HG03280 (cell line): ENCODE data around the gene ANKRD53.

Source experiments
- ATAC-seq: cut with Tn5 transposase; IDR thresholded peaks from one replicate; pipeline ENCODE4 v1.9.1; 2021; ENCODE audit warnings: mild to moderate bottlenecking, moderate library complexity; ENCODE audit not compliant: unreplicated experiment

The ANKRD53 gene

GRCh38 chr2:70964596-70965386 lies 13.6 kb upstream of the ANKRD53 start:
- peak; percentile 79 for ATAC-seq

DNA sequence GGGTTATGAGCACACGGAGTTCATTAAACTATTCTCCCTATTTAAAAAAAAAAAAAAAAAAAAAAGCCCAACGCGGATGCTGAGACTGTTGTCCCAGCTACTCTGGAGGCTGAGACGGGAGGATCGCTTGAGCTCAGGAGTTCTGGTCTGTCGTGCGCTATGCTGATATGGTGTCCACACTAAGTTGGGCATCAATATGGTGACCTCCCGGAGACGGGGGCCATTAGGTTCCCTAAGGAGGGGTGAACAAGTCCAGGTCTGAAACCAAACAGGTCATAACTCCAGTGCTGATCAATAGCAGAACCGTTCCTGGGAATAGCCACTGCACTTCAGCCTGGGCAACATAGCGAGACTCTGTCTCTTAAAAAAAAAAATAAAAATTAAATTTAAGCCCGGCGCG lies 12.9 kb upstream of the ANKRD53 start:
- ATAC-seq, result no peak

DNA sequence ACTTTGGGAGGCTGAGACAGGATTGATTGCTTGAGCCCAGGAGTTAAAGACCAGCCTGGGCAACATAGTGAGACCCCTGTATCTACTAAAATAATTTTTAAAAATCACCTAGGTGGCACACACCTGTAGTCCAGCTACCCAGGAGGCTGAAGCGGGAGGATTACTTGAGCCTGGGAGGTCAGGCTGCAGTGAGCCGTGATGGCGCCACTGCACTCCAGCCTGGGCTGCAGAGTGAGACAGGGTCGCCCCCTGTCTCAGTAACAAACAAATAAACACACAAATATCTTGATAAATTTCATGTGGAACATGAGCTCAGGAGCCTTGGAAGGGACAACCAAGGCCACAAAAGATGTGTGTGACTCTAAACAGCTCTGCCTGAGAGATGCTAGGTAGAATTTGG lies 11.7 kb upstream of the ANKRD53 start:
- ATAC-seq, result no peak

DNA sequence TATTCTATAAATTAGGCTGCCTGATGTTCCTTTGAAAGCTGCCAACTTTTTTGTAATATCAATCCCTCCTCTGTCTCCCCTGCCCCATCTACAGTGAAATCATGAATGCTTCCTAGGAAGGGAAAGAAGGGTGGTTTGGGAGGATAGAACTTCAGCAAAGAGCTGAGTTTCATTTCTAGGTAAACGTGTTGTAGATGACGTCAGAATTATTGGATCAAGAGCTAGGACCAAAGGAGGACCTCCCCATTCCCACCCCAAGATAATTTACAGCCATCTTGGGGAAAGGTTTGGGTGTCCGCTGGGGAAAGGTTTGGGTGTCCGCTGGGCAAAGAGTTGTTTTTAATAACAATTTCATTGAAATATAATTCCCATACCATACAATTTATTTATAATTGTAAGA lies 11.2 kb upstream of the ANKRD53 start:
- no peak for ATAC-seq

DNA sequence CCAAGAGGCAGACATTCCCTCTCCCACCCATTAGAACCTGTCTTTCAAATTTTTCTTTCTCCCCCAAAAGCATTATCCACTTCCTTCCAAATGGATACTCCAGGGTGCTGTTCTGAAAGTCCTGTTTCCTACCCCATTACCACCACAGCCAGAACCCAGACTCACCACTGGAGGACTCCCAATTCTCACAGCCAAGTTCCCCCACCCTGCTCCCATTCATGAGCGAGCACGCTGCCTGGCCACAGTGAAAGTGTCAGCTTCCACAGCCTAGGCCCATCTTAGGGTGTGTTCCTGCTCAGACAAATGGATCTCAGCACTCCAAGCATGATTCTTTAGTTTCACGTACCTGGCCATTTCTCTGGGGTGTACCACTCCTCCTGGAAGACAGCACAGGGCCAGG lies 3.8 kb upstream of the ANKRD53 start:
- ATAC-seq, result no peak

DNA sequence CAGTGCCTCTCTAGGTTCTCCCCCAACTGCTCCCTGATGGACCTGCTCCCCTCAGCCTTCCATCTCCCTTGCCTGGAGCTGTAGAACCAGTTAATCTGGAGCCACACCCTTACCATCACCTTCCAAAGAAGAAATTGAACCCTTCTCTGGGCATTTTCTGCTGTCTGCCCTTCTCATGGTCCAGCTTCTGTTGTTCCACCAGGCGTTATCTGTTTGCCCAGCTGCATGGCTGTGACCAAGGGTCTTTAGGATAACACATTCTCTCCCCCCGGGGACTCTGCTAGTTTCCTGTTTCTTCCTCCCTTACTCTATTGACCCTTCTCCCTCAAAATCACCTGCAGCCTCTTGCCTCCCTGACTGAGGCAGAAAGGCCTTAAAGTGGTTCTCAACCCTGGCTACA lies 3.2 kb upstream of the ANKRD53 start:
- no peak for ATAC-seq

GRCh38 chr2:70977605-70978205 lies 725 bp upstream of the ANKRD53 start:
- no peak for ATAC-seq

DNA sequence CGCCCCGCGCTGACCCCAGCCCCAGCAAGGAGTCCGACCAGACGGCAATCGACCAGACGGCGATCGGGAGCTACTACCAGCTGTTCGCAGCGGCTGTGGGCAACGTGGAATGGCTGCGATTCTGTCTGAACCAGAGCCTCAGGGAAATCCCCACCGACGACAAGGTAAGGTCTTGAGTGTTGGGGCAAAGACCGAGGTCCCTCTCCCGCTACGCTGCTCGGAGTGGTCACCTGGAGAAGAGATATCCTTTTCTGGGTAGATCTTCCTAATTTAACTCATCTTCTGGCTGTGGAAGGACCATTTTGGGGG lies 704 bp downstream of the ANKRD53 start:
- no peak for ATAC-seq

GRCh38 chr2:70979626-70980025 lies 1.2 kb downstream of the ANKRD53 start:
- no peak for ATAC-seq

DNA sequence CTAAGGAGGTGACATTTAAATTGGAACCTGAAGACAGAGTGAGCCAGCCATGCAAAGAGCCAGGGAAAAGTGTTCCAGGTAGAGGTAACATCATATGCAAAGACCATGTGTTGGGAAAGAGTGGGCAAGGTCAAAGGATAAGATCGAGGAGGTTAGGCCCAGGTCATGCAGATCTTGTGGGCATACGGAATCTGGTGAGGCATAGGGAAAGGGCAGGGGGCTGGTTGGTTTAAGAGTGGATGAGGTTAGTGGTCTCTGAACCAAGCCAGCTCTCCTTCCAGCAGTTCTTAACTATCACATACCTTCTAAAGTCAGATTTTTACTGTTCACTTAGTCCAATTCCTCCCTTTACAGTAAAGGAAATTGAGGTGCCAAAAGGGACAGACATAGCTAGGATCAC lies 3.0 kb downstream of the ANKRD53 start:
- no peak for ATAC-seq

DNA sequence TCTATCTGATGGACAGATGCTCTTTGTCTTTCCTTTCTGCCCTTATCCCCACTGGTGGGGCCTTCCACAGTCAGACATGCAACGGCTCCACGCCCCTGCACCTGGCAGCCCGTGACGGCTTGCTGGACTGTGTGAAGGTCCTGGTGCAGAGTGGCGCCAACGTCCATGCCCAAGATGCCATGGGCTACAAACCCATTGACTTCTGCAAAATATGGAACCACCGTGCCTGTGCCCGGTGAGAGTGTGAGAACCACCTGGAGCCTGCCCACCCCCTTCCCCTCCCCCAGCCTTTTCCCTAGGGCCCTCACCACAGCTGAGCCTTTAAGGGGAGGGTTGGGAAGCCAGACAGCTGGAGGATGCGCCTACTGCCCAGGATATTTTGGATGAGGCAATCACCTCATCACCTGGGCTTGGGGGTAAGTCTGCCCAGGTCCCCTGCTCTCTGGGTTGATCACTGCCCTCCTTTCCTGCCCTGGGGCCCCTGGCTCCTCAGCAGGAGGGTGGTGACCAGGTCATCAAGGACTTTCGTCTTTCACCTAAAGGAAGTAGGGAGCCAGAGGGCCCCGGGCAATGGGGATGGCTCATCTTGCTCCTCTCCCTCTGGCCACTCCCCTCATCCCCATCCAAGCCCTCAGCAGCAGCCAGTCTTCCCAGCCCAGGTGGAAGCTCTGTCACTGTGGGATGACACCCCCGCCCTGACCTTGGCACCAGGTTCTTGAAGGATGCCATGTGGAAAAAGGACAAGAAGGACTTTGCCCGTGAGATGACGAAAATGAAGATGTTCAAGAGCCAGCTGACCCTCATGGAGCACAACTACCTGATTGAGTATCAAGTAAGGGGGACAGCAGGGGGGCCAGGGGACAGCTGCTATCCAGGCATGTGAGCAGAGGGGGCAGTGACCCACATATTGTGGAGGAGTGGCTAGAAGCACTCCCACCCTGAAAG lies 3.7 kb downstream of the ANKRD53 start:
- no peak for ATAC-seq

DNA sequence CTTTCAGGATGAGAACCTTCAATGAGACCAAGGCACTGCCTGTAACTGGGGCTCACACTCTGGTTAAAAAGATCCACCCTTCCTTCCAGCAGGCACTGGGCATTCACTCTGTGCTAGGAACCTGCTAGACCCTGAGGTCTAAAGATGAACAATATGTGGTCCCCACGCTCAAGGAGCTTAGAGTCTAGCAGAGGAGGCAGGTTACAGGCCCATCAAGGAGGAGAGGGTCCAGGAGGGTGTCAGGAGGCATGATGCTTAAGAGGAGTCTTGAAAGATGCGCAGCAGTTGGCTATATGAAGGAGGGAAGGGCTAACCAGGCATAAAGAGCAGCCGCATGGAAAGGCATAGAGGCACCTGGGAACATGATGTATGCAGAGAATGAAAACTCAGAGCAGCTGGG lies 4.5 kb downstream of the ANKRD53 start:
- ATAC-seq, result no peak

GRCh38 chr2:70983506-70984227 lies 5.2 kb downstream of the ANKRD53 start:
- no peak for ATAC-seq

GRCh38 chr2:70984228-70984575 lies 5.8 kb downstream of the ANKRD53 start:
- ATAC-seq, result no peak

DNA sequence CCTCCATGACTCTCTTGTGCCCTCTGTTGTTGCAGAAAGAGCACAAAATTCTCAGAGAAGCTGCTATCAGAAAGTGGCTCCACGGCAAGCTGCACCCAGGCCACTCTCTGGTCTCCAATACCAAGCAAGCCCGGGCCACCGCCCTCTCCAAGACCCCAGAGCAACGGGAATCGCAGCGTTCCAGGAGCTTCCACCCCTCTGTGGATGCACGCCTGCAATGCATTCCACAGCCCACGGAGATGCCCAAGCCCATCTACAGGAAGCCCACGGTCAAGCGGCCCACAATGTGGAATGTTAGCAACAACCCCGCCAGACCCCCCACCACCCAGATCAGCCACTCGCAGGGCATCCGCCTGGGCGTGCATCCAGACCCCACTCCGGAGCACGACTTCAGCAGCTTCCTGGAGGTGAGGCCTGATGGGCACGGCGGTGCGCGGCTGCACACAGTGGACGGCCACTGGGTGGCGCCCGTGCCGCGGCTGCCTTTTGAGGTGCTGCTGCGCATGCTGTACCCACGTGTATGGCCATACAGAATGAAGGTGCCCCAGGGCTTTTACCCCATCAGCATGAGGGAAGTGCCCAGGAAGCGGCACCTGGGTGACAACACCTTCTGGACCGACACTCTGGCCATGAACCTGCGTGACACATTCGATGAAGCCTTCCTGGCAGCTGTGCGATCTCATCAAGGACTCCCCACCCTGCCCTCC lies 6.3 kb downstream of the ANKRD53 start:
- ATAC-seq, result peak; percentile 93

- no peak for ATAC-seq
Measured at GRCh38 chr2:70985283-70985688, 6.9 kb downstream of the ANKRD53 start.

DNA sequence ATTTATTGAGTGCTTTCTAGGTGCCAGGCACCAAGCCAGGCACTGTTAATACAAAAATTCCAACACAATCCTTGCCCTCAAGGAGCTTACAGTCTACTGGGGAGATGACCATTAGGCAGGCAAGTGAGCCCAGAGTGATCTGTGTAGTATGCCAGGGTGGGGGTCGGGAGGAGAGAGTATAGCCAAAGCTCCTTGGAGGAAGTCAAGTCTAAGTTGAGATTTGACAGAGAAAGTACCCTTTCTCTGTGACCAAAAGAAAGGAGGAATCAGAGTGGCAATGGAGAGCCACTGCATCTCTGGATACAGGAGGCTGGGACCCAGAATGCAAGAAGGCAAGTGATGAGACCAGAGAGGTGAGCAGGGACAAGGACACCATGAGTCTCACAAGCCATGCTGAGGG lies 7.5 kb downstream of the ANKRD53 start:
- no peak for ATAC-seq

DNA sequence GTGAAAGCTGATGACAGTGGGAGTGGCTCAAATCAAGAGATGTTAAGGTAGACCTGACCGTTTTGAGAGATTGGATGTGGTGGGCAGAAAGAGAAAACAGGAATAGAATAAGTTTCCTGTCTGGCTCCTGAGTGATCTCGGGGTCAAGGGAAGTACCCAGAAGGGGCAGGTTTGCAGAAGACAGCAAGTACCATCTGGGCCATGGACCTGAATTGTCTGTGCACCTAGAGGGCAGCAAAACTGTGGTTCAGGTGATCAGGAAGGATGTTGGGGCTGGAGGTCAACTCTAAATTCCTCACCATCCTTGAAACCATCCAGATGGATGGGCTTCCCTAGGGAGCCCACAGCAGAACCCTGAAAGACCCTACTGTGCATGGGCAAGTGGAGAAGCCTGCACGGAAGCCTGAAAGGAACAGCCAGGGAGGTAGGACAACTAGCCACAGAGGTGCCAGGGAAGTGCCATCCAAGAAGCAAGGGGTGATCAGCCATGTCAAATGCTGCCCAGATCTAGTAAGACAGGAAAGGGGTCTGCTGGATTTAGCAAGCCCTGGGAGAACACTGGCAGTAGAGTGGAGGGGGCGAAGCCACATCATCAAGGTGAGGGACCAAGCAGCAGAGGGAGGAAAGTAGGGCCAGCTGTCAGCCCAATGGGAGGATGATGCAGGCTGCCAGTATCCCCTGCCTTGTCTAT lies 8.2 kb downstream of the ANKRD53 start:
- ATAC-seq, result no peak

DNA sequence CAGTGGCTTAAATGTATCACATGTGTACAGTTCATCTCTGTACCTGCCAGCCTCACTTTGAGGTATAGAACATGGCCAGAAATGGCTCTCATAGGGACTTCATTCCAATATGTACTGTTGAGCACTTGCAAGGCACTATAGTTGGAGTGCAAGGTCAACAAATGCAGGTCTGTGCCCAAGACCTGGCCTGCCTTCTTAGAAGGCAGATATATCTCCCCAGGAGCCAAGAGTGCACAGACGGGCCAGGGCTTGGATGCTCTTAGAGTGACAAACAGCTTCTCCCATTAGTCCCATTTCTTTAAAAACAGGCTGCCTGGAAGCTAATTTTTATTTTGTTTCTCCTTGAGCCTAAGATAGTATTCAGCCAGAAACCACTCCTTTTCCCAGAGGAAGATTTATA lies 9.0 kb downstream of the ANKRD53 start:
- ATAC-seq, result no peak

- ATAC-seq, result no peak
Measured at GRCh38 chr2:70988151-70988550, 9.7 kb downstream of the ANKRD53 start.
